GM12878 (cell line): Measurements from ENCODE around the gene RPUSD3. TPM values are rescaled to one million over a fixed set of nuclear protein-coding genes. Genes with fewer than 3 reads are reported as not detected.

Experiments used
- ASH2L ChIP-seq: fragments of 300-600, 200-600 bp; sonication (generic); IDR thresholded peaks from 2 replicates; pipeline ENCODE4 v1.6.1; 2017; ENCODE audit warnings: low read depth, mild to moderate bottlenecking, borderline replicate concordance
- BCL11A ChIP-seq: IDR thresholded peaks from 2 replicates; pipeline ENCODE4 v1.6.1; 2011; ENCODE audit warnings: low read depth, low read length
- BHLHE40 ChIP-seq, 2 experiments: fragments of 450-650 bp in 1 of 2; IDR thresholded peaks; 2 replicates each; pipeline ENCODE4 v1.6.1; 2011 to 2017; ENCODE audit warnings: low read depth in 2 of 2, borderline replicate concordance in 1 of 2, improper control_type of control experiment in 1 of 2, low read length in 1 of 2, mild to moderate bottlenecking in 1 of 2
- PML ChIP-seq: IDR thresholded peaks from 2 replicates; pipeline ENCODE4 v1.6.1; 2012; ENCODE audit warnings: low read length, inconsistent platforms
- POLR2AphosphoS2 ChIP-seq: IDR thresholded peaks from 2 replicates; pipeline ENCODE4 v1.6.1; 2011; ENCODE audit warnings: low read depth, mild to moderate bottlenecking, low read length, improper control_type of control experiment, moderate library complexity
- SIX5 ChIP-seq: IDR thresholded peaks from 2 replicates; pipeline ENCODE4 v1.6.1; 2011; ENCODE audit warnings: mild to moderate bottlenecking, low read depth, low read length, moderate library complexity; ENCODE audit not compliant: severe bottlenecking
- STAT3 ChIP-seq: IDR thresholded peaks from 2 replicates; pipeline ENCODE4 v1.6.1; 2011; ENCODE audit warnings: low read depth, low read length, improper control_type of control experiment
- SUPT20H ChIP-seq: IDR thresholded peaks from 2 replicates; pipeline ENCODE4 v1.6.1; 2011; ENCODE audit warnings: low read depth, mild to moderate bottlenecking, low read length, moderate library complexity, borderline replicate concordance; ENCODE audit not compliant: control insufficient read depth
- WRNIP1 ChIP-seq: IDR thresholded peaks from 2 replicates; pipeline ENCODE4 v1.6.1; 2011; ENCODE audit warnings: low read depth, low read length, improper control_type of control experiment, borderline replicate concordance
- polyA plus RNA-seq, 11 experiments: library from polyadenylated mRNA; depleted of rRNA in 4 of 11; unstranded in 6 of 11; stranded (reverse) in 5 of 11; fragments of >200 nt; fragmentation: Nextera tagmentation in 4 of 11; fragmentation: Illumina TruSeq in 1 of 11; extraction: Ambion mirVana in 4 of 11; extraction: Trizol in 1 of 11; gene quantifications; 1 replicate in 1 of 11; 2 replicates in 10 of 11; pipeline versions ENCODE4 v1.2.1 to v1.2.3, GENCODE V29; 2011 to 2016; ENCODE audit warnings: inconsistent platforms in 2 of 11, missing spikeins in 2 of 11, low read depth in 1 of 11
- total RNA-seq, 4 experiments: library from RNA; depleted of rRNA in 3 of 4; stranded (reverse); fragments of >200 nt in 3 of 4; fragmentation: Illumina TruSeq in 1 of 4; extraction: Trizol in 1 of 4; gene quantifications; 2 replicates each; pipeline versions ENCODE4 v1.2.1 to v1.2.3, GENCODE V29; 2013 to 2021
- TF ChIP-seq, protein P1 (sequence below): IDR thresholded peaks from 2 replicates; pipeline ENCODE4 v1.6.1; 2012; ENCODE audit warnings: mild to moderate bottlenecking, low read depth, low read length
- TF ChIP-seq, protein P2 (sequence below): IDR thresholded peaks from 2 replicates; pipeline ENCODE4 v1.6.1; 2011; ENCODE audit warnings: borderline replicate concordance, low read depth, mild to moderate bottlenecking, moderate library complexity, low read length; ENCODE audit not compliant: insufficient read depth, poor library complexity, severe bottlenecking
- TF ChIP-seq, protein P3 (sequence below): fragments of 450-650 bp; IDR thresholded peaks from 2 replicates; pipeline ENCODE4 v1.6.1; 2016; ENCODE audit warnings: mild to moderate bottlenecking

The RPUSD3 gene
- total and polyA plus RNA-seq, 10 of the 15 experiments (the other 5 are each of a cell fraction or from before 2014, with no cell fraction given), result 6.4 to 72.9 (median 41.8) TPM

DNA sequence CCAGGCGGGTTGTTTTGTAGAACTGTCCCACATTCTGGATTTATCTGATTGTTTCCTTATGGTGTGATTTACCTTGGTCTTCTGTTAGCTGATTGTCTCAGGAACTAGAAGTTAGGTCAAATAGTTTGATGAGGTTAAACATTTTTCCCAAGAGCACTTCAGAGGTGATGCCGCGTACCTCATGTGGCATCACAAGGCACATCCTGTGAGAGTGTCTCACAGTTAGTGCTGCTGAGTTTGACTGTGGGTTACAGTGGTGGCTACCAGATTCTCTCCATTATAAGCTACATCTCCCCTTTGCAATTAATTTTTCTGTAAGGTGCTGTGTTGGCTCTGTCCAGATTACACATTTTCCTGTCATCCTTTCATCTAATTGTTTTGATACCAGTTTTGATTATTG, 12.6 kb downstream of the RPUSD3 start (continued):
- no peak for TF ChIP-seq STAT3
- no peak for TF ChIP-seq SUPT20H
- no peak for TF ChIP-seq POLR2AphosphoS2
- TF ChIP-seq, protein P1, sequence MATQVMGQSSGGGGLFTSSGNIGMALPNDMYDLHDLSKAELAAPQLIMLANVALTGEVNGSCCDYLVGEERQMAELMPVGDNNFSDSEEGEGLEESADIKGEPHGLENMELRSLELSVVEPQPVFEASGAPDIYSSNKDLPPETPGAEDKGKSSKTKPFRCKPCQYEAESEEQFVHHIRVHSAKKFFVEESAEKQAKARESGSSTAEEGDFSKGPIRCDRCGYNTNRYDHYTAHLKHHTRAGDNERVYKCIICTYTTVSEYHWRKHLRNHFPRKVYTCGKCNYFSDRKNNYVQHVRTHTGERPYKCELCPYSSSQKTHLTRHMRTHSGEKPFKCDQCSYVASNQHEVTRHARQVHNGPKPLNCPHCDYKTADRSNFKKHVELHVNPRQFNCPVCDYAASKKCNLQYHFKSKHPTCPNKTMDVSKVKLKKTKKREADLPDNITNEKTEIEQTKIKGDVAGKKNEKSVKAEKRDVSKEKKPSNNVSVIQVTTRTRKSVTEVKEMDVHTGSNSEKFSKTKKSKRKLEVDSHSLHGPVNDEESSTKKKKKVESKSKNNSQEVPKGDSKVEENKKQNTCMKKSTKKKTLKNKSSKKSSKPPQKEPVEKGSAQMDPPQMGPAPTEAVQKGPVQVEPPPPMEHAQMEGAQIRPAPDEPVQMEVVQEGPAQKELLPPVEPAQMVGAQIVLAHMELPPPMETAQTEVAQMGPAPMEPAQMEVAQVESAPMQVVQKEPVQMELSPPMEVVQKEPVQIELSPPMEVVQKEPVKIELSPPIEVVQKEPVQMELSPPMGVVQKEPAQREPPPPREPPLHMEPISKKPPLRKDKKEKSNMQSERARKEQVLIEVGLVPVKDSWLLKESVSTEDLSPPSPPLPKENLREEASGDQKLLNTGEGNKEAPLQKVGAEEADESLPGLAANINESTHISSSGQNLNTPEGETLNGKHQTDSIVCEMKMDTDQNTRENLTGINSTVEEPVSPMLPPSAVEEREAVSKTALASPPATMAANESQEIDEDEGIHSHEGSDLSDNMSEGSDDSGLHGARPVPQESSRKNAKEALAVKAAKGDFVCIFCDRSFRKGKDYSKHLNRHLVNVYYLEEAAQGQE, result no peak
- TF ChIP-seq, protein P2, sequence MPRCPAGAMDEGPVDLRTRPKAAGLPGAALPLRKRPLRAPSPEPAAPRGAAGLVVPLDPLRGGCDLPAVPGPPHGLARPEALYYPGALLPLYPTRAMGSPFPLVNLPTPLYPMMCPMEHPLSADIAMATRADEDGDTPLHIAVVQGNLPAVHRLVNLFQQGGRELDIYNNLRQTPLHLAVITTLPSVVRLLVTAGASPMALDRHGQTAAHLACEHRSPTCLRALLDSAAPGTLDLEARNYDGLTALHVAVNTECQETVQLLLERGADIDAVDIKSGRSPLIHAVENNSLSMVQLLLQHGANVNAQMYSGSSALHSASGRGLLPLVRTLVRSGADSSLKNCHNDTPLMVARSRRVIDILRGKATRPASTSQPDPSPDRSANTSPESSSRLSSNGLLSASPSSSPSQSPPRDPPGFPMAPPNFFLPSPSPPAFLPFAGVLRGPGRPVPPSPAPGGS, result no peak
- TF ChIP-seq BHLHE40 (IDR thresholded peaks at IDR 0.05; ENCODE audit: borderline replicate concordance in 1 of 2, low read depth in 2 of 2, low read length in 1 of 2), result no peak
- no peak for TF ChIP-seq BCL11A
- TF ChIP-seq WRNIP1, result no peak
- TF ChIP-seq PML, result no peak
- no peak for TF ChIP-seq ASH2L
- TF ChIP-seq, protein P3, sequence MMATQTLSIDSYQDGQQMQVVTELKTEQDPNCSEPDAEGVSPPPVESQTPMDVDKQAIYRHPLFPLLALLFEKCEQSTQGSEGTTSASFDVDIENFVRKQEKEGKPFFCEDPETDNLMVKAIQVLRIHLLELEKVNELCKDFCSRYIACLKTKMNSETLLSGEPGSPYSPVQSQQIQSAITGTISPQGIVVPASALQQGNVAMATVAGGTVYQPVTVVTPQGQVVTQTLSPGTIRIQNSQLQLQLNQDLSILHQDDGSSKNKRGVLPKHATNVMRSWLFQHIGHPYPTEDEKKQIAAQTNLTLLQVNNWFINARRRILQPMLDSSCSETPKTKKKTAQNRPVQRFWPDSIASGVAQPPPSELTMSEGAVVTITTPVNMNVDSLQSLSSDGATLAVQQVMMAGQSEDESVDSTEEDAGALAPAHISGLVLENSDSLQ, result no peak
- TF ChIP-seq SIX5, result no peak
- TF ChIP-seq, all 136 proteins: peak for 0
